CD4-positive, alpha-beta T cell treated with Interleukin-17A for 1 hour (primary cell): Measurements from ENCODE around the gene COL26A1.
"Not testable (repeated sequence)": the region's sequence is repeated elsewhere in the genome, so short reads cannot be mapped to it uniquely, and the experiment has no call there.

Experiments used
- DNase-seq: peaks from one replicate; pipeline ENCODE4 v3.0.0-alpha.2; 2020

The COL26A1 gene

DNA sequence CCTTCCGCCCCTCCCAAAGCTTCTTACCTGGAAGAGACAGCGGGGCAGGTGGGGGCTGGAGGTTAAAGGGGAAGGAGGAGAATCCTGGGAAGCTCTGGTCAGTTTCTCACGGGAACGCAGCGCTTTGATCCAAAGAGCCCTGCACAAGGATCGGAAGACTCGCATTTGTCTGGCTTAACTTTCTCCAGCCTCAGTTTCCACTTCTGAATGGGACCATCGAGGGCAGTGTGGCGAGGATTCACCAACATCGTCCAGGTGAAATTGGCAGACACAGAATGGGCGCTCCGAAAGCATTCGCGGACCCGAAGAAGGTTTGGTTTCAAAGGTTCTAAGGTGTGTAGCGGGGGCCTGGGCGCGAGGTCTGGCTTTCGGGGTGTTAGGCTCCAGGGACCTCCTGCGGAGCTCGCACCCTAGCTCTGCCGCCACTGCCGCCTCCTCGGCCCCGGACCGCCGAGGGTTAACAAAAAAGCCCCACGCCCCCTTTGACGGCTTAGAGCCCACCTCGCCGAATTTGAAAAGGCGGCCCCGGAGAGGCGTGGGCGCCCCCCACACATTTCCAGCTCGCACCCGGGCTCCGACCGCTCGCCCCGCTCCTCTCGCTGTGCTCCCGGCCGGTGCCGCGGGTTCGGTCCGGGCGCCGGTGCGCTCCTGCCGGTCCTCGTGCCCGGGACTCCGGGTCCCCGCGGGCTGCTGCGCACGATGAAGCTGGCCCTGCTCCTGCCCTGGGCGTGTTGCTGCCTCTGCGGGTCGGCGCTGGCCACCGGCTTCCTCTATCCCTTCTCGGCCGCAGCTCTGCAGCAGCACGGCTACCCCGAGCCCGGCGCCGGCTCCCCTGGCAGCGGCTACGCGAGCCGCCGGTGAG is at the start of gene COL26A1:
COL26A1 (plus strand) TSS at position 542 of the 862 bp plus-strand sequence; CDS start at position 700, 158 bp downstream.
- DNase-seq, result peak; percentile 8

DNA sequence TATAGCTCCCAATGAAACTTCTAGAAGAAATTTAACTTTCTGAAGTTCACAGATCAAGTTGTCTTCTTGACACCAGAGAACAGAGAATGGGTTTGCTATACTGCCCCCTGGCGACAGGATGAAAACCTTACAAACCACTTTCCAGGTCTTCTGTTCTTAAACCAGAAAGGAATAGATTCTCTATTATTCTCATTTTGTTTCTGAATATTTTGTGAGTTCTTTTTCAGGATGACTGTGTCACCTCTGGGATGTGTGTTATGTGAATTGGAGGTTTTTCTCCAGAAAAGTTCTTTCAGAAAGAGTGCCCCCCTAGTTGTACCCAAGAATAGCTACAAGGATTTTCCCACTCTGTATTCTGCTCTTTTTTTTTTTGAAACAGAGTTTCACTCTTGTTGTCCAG is 47.3 kb upstream of the COL26A1 start:
- DNase-seq, result peak; percentile 58

DNA sequence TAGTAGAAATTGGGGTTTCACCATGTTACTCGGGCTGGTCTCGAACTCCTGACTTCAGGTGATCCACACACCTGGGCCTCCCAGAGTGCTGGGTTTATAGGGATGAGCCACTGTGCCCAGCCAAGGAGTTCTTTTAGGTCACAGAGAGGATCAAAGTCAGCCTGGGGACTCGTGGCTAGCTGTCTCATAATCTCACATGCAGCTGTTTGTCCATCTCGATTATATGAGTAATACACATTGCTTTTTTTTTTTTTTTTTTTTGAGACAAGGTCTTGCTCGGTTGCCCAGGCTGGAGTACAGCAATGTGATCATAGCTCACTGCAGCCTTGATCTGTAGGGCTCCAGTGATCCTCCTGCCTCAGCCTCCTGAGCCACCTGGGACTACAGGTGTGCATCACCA is 43.3 kb upstream of the COL26A1 start:
- no peak for DNase-seq

DNA sequence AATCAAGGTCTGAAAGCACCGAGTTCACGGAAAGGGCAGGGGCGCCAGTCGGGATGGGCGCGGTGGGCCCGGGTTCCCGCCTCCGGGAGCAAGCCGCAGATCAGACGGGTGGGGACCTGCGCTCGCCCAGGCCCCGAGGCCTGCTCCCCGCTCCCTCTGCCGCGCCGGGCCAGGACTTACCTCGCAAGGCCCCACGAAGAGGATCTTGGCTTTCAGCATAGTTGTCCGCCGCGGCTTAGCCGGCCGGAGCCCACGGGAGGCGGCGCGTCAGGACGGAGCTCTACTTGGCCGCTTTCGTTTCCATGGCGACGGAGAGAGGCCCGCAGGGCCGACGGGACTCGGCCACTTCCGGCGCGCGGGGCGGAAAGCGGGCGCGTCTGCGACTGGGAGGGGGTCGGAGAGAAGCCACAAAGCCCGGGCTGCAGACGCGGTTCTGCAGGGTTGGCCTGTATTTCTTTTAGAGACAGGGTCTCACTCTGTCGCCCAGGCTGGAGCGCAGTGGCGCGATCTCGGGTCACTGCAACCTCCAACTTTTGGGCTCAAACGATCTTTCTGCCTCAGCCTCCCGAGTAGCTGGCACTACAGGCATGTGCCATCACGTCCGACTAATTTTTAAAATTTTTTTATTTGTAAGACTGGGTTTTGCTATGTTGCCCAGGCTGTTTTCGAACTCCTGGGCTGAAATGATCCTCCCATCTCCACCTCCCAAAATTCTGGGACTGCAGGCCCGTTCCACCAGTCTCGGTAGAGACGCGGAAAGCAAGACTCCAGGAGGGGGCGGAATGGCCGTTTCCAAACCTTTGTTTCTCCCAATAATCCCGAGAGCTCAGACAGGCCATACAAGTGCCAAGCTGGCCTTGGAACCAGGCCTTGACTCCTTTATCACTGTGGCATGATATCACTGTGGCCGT is 40.9 kb upstream of the COL26A1 start, which contains the start of gene IFT22:
IFT22 (minus strand) TSS at position 322 of the 911 bp plus-strand sequence; CDS start at position 219, 103 bp downstream.
- peak; percentile 86 for DNase-seq

DNA sequence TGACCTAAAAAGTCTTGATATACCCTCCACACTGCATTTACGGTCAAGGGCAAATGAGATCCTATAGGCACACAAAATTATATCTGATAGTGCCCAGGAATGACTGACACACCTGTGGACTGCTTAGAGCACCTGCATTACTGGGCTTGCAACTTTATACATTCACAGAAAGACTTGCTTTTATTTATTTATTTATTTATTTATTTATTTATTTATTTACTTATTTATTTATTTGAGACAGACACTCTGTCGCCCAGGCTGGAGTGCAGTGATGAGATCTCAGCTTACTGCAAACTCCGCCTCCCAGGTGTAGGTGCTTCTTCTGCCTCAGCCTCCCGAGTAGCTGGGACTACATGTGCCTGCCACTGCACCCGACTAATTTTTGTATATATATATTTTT is 34.5 kb upstream of the COL26A1 start:
- DNase-seq, result no peak

DNA sequence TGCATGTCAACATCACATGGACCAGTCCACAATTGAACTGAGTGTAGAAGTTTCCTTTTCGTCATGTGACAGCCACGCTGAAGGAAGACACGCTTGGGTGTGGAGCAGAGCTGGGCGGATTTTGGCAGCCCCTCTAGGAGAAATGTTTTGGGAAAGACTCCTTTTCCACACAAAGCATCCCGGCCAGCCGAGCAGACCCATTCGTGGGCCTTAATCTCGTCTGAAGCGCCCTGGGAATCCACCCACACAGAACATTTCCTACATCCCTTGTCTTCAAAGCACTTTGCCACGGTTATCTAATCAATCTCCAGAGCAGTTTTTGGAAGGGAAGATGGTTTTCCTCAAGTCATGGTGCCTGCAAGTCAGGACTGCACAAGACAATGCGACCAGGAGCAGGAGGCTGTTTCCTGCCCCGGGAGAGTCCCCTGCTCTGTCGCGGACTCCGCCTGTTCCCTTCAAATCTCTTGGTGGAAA is 32.6 kb upstream of the COL26A1 start:
- no peak for DNase-seq

DNA sequence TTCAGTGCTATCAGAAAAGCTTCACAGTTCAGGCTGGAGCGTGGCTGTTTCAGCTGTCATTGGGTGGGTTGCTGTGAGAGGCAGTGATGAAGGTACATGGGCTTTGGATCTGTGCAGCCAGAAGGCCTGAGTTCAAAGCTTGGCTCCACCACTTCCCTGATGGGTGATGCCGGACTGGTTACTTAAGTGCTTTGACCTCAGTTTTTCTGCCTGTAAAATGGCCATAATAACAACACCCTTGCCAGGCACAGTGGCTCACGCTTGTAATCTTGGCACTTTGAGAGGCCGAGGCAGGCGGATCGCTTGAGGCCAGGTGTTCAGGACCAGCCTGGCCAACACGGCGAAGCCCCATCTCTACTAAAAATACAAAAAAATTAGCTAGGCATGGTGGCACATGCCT is 30.6 kb upstream of the COL26A1 start:
- DNase-seq, result no peak

DNA sequence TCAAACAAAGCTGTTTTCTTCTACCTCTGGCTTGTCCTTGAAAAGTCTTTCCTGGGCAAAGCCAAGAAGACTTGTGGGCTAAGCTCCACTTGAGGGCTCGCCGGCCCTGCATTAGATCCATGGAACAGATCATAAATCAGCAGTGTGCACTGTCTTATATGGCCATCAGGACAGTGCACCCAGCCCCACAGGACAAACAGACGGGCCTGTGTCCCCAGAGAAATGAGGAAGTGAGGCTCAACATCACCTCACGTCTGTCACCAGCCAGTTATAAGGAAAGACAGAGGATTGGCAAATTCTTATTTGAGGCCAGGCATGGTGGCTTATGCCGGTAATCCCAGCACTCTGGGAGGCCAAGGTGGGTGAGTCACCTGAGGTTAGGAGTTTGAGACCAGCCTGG is 28.8 kb upstream of the COL26A1 start:
- DNase-seq, result no peak

DNA sequence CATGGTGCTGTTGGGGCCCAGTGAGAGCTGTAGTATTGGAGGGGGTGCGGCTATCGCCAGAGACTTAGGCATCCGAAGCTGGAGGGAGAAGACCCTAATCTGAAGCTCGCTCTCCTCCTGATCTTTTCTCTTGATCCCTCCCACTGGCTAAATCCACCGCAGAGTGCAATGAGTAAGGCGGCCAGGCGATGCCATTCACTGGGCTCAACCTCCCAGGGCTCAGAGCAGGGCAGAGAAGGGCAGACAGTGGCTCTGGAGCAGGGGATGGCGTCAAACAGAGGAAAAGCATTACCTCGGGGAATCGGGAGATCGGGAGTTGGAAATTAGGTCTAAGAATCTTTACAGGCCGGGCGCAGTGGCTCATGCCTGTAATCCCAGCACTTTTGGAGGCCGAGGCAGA is 22.3 kb upstream of the COL26A1 start:
- no peak for DNase-seq

DNA sequence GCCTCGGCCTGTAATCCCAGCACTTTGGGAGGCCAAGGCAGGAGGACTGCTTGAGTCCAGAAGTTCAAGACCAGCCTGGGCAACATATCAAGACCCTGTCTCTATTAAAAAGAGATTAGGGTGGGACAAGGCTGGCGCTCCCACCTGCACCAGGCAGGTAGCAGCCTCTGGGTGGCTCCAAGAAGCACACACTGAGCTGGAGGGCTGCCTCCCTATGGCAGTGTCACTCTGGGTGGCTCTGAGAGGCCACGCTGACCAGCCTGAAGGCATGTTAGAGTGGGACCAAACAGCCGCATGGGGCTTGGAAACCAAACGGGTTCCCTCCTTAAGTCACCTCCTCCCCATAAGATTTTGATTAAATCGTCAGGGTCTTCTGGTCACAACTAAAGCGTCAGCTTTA is 19.8 kb upstream of the COL26A1 start:
- DNase-seq, result no peak

DNA sequence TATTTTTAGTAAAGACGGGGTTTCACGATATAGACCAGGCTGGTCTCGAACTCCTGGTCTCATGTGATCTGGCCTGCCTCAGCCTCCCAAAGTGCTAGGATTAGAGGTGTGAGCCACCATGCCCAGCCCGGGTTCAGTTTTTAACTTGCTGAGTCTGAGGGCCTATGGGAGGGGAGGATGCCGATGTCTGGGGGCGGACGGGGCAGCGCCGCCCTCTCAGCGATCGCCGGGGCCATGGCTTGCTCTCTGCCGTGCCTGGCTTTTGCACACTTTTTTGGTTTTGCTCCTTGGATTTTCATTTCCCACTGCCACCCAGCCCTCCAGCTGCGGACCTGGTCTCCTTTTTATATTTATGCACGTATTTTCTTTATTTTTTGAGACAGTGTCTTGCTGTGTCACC is 15.2 kb upstream of the COL26A1 start:
- no peak for DNase-seq

DNA sequence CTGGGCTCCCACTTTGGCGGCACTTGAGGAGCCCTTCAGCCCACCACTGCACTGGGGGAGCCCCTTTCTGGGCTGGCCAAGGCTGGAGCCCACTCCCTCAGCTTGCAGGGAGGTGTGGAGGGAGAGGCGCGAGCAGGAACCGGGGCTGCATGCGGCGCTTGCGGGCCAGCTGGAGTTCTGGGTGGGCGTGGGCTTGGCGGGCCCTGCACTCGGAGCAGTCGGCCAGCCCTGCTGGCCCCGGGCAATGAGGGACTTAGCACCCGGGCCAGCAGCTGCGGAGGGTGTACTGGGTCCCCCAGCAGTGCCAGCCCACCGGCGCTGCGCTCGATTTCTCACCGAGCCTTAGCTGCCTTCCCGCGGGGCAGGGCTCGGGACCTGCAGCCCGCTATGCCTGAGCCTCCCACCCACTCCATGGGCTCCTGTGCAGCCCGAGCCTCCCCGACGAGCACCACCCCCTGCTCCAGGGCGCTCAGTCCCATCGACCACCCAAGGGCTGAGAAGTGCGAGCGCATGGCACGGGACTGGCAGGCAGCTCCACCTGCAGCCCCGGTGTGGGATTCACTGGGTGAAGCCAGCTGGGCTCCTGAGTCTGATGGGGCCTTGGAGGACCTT is 14.1 kb upstream of the COL26A1 start:
- DNase-seq, result not testable (repeated sequence)

DNA sequence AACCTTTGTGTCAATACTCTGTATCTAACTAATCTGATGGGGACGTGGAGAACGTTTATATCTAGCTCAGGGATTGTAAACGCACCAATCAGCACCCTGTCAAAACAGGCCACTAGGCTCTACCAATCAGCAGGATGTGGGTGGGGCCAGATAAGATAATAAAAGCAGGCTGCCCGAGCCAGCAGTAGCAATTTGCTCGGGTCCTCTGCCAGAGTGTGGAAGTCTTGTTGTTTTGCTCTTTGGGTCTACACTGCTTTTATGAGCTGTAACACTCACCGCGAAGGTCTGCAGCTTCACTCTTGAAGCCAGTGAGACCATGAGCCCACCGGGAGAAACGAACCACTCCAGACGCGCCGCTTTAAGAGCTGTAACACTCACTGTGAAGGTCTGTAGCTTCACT is 13.4 kb upstream of the COL26A1 start:
- not testable (repeated sequence) for DNase-seq

DNA sequence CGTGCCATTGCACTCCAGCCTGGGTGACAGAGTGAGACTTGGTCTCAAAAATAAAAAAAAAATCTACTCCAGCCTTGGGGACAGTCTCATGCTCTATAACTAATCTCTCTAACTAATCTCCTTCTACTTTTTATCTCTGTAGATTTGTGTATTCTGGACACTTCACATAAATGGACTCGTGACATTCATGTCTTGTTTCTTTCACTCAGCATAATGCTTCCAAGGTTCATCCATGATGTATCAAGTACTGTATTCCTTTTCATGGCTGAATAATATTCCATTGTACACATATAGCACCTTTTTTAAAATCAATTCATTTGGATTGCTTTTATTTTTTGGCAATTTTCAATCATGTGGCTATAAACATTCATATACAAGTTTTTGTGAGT is 9.8 kb upstream of the COL26A1 start:
- DNase-seq, result no peak

DNA sequence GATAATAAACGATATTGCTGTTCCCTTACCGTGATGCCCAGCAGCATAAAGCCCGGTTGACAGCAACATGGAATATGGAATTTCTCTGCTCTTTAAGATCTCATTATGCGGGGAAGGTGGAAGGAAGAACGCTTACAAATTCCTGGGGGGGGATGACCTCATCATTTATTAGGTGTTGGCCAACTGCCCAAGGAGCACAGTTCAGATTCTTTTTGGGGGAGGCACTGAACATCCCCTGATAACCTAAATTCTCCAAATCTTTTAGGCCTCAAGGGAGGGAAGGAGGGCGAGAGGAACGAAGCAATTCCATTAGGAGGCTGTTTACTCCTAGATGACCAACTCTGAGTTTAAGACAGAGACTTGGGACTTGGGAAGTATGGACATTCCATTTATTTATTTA is 5.2 kb upstream of the COL26A1 start:
- DNase-seq, result no peak

DNA sequence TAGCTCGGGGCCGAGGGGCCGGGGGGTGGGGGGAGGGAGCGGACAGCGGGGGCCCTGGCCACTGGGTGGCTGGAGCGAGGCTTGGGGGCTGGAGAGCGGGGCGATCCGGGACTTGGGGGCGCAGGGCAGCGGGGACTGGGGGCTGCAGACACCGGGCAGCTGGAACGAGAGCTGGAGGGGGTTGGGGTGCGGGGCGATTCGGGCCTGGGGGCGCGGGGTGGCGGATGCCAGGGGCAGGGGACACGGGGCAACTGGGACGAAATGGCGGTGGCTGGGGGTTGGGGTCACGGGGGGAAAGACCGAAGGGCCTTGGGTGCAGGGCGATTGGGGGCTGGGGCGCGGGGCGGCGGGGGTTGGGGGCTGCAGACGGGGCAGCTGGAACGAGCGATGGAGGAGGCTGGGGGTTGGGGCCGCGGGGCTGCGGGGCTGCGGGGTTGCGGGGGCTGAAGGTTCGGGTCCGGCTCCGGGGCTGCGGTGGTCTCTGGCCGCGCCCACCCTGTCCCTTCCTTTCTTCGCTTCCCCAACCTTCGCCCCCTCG is 590 bp downstream of the COL26A1 start:
- DNase-seq, result no peak

DNA sequence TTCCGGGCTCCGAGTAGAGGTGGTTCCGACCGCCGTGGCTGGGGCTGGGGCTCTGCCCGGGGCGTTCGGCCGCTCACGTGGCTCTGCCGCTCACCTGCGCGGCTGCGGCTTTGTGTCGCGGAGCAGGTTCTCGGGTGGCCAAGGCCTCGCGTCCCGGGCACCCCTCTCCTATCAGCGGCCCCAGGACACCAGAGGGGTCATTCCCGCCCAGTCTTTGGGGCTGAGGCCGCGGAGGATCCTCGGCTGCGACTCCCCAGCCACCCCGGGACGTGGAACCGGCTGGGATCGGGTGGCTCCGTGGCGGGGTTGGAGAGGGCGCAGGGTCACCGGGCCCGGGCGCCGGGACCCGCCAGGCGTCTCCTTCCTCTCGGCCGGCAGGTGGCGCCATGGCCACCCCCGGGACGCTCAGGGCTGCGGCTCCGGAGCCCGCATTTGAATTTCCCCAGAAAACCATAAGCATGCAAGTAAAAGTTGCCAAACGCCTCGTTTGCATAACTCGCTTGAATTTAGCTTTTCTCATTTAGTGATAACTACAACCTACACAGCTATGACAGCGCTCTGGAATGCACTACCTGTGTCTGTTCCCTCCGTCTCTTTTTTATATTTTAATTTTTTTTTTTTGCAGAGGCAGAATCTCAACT is 1.2 kb downstream of the COL26A1 start:
- DNase-seq, result peak; percentile 64

DNA sequence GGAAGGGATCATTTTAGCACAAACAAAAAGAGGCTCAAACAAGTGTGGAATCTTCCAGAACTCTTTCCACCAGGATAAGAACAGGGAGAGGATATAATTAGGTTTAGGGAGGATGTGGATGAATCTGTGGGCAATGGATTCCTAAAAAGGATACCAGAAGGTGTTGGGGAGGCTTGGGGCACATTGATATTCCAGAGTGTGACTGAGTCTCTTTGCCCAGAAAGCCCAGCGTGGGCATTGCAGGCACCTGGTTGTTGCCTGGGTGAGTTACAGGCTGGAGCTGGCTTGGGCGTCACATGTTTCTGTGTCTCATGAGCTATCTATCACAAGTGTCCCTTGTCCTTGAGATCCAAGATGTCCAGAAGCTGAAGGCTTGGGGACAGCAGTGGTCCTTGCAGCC is 3.3 kb downstream of the COL26A1 start:
- no peak for DNase-seq

DNA sequence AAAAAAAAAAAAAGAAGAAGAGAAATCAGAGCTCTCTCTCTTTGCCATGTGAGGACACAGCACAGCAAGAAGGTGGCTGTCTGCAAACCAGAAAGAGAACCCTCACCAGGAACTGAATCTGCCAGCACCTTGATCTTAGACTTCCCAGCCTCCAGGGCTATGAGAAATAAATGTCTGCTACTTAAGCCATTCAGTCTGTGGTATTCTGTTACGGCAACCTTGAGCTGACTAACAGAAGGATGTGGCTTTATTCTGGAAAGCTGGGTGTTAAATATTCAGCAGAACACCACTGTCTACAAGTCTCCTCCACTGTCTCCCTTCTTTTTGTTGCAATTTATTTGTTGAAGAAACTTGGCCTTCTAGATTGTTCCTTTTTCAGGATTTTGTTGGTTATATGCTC is 5.0 kb downstream of the COL26A1 start:
- no peak for DNase-seq

DNA sequence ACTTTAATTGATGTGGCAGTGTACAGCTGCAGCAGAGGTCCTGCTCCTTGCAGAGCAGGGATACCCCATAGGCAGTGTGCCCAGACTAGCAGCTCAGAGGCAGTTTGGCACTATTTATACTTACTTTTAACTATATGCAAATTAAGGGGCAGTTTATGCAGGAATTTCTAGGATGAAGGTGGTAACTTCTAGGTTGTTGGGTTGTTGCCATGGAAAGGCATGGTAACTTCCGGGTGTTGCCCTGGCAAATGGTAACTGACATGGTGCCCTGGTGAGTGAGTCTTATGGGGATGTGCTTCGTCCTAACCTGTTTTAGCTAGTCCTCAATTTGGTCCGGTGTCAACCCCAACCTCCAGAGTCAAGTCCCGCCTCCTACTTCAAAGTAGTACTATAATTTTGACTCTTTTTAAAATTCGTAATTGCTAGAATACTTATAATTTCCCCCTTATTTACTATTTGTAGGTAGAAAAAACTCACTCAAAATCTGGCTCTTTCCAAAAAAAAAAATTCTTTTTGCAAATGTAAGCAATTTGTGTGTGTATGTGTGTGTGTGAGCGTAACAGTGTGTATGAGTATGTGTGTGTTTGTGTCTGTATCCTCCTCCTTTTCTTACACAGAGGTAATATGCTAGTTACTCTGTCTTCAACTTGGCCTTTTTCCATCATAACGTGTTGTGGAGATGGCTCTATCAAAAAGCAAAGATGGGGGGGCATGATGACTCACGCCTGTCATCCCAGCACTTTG is 5.9 kb downstream of the COL26A1 start:
- DNase-seq, result no peak

DNA sequence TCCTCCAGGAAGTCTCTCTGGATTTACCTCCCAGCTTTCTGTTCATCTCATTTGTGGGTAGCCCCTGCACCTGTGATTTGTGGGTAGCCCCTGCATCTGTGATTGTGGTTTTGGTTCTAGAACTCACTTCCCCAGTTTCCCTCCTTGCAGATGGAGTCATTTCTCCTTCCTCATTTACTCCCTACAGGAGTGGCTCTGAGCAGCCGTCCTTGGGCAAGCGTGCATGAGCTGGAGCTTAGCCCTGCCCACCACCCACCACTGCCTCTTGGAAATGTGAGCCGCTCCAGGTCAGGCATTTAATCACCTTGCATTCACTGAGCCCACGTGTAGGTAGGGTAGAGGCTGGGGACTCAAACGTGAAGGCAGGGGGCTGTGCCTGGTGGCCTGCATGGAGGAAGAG is 8.2 kb downstream of the COL26A1 start:
- no peak for DNase-seq
